ENCODE results near the gene EEF1AKMT2.
A peak's percentile ranks its signal among the peaks of the same experiment; 100 is the strongest.
"Not testable (repeated sequence)": the region's sequence is repeated elsewhere in the genome, so short reads cannot be mapped to it uniquely, and the experiment has no call there.

EEF1AKMT2 gene

GRCh38 chr10:124754227-124754626 lies 37.5 kb downstream of the EEF1AKMT2 start:
- no peak for DNase-seq

- DNase-seq: no peak
These were observed 42.6 kb downstream of the EEF1AKMT2 start for GRCh38 chr10:124748953-124749645.

DNA sequence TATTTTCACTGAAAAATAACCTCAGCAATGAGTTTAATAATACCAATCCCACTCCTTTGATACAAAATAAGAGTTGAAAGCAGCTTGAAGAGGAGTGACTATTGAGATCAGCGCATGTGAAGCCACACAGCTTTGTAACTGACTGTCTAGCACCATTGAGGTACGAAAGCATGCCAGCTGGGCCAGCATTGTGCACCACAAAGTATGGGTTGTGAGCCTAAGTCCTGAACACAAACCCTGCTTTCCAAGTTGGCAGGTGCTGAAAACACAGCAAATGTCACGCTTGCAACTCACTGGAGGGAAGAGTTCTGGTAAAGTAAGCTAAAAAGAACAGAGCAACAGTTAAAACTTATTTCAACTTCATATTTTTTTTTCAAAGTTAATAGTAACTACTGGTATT lies 43.5 kb downstream of the EEF1AKMT2 start:
- no peak for DNase-seq

DNA sequence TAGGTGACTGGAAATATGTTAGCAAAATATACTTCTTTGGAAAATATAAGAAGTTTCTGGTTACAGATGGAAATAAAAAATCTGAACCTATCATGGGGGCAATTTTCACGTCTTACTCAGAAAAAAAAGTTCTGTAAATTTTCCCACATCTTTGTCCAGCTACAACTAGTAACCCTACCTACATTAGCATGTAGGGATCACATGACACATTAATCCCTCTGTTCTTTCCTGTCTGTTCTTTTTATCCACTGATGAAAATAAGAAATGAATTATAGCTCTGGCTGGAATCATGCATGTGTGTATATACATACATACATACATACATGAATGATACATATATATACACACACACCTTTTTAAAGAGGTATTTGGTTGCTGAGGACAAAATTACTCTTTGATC lies 43.9 kb downstream of the EEF1AKMT2 start:
- DNase-seq: no peak

- no peak for DNase-seq
These were observed 44.7 kb downstream of the EEF1AKMT2 start for GRCh38 chr10:124746992-124747391.

DNA sequence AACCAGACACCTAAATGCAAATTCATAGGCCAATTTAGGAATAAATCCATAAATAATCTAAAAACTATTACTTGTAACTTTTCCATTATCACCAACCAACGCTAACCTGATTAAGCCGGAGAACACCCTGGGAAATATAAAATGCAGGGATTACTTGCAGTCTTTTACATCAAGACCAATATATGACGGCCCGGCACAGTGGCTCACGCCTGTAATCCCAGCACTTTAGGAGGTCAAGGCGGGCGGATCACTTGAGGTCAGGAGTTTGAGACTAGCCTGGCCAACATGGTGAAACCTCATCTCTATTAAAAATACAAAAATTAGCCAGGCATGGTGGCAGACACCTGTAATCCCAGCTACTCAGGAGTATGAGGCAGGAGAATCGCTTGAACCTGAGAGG lies 45.2 kb downstream of the EEF1AKMT2 start:
- DNase-seq: not testable (repeated sequence)

DNA sequence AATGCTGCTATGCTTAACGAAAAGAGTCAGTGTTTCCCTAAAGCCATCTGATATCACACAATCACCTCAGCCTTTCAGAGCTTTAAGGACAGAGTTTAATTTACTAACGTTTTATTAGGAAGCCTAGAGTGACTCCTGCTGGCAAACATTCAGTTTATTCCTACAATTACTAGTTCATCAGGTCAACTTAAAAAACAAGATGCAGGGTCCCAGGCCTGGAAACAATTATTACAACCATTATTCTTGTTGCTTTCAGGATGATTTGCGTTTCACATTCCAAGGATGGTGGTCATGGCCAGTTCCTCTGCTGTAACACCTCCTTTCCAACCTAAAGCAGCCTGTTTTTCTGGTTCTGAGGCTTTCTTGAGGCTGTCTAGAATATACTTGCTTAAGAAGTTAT lies 46.0 kb downstream of the EEF1AKMT2 start:
- peak; percentile 79 for DNase-seq

GRCh38 chr10:124745252-124745651 lies 46.4 kb downstream of the EEF1AKMT2 start:
- DNase-seq: no peak

- DNase-seq: peak; percentile 84
These were observed 47.3 kb downstream of the EEF1AKMT2 start, which contains the start of gene FAM53B for GRCh38 chr10:124744102-124745050. FAM53B (minus strand) TSS chr10:124744378; CDS start chr10:124706713, 37,665 bp downstream.

GRCh38 chr10:124743191-124744101 lies 48.2 kb downstream of the EEF1AKMT2 start:
- peak; percentile 28 for DNase-seq

- DNase-seq: peak; percentile 40
These were observed 49.1 kb downstream of the EEF1AKMT2 start for GRCh38 chr10:124742413-124743190.

- no peak for DNase-seq
These were observed 49.7 kb downstream of the EEF1AKMT2 start for GRCh38 chr10:124741922-124742412.

DNA sequence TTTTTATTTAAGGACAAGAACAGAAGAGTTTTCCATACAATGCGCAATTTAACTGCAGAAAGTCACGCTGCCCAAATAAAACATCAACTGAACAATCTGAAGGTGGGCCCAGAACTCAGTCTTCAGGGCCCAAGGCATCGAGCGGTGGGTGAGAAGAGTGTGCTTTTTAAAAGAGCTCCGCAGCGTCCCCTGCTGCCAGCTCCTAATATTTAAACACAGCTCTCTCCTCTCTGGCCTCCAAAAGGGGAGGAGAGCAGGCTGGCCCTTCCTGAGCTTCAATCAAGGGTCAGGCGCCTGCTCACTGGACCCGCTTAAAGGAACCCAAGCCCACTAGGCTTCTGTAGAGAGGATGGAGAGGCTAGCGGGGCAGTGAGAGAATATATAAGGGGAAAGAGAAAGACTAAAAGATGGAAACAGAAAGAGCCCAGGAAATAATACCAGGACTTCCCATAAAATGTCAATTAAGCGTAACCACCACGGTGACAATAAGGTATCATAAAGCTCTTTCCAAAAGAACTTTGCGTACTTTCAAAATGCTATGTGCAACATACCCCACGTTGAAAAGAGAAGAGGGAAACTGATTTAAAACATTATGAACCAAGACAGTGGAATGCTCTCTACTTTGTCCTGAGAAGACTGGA lies 50.3 kb downstream of the EEF1AKMT2 start:
- DNase-seq: peak; percentile 62

DNA sequence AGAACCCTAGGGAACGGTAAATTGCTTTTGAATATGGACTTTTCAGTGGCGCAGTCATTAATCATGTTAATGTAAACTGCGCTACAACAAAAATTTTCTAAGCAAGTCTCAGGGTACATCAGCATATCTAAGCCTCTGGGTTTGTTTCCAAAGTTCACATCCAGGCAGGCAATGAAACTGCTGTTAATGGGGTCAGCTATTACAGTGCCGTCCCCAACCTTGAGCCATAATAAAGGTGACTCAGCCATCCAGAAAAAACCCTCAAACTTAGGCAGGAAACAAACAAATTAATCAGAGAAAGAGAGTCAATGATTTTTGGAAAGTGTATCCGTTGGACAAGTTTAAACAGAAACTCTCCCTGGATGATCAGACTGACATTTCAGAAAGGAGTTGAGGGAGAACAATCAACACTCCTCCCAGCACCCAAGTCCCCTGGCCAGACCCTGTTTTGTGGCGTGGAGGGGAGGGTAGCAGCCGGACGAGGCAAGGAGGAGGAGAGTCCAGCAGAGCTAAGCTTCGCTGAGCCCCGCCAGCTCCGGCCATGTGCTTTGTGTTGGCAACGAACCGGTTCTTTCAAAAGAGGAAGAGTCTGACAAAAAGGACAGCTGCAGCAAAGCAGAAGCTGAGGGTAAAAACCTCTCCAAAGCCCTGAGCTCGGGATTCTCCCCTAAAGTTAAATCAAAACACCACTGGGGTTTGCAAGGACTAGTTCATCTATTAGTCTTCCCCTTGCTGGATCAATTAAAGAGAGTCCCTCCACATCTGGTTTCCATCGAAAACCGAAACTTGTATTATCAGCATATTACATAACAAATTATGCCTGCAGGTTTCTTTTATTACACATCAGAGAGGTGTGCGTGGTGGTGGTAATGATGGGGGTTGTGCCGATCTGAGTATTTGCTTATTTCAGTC lies 51.1 kb downstream of the EEF1AKMT2 start:
- no peak for DNase-seq

DNA sequence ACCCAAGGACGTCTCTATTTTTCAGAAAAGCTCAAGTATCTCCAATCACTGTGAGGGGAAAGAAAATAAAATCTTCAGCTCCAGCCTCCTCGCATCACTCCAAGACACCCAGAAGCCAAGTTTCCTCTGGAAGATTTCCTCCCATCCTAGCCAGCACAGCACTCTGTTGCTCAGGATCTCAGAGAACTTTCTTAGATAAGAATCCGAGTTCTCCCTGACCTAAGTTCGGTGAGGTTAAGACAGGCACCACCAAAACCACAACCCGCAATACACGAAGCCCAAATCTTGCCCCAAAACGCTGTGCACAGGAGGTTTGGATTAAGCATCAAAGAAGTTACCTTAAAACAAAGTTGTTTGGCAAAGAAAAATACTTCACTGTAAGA lies 51.7 kb downstream of the EEF1AKMT2 start:
- no peak for DNase-seq

DNA sequence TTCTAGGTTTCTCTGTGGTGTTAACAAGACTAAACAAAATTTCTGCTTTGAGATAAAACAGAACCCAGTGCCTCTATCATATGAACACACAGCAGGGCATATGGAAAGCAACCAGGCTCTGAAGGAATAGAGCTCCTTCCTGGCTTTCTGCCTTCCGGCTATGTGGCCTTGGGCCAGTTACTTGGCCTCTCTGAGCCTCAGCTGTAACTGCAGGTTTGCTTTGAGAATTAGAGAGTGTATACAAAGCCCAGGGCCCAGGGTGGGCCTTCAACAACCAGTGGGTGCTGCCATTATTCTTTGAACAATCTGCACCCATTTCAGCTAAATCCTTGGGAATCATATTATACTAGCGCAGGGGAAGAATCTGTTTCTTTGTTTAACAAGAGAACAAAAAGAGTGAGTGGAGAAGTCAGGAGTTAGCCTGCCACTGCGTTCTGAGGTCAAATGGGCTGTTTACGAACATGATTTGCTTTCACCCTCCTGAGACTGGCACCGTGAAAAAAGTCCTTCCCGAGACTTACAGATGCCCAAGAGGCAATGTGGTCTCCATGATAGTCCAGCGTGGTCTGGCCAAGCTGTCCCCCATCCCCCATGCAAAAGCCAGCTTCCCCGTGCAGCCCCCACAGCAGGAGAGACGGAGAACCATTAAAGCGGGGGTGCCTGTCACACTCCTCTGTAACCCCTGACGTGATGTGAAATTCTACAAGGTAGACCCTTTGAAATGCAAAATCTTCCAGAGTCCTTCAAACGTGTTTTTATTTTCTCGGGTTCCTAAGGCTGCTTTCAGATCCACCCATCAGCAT lies 52.4 kb downstream of the EEF1AKMT2 start:
- no peak for DNase-seq

GRCh38 chr10:124738441-124738840 lies 53.2 kb downstream of the EEF1AKMT2 start:
- DNase-seq: no peak

DNA sequence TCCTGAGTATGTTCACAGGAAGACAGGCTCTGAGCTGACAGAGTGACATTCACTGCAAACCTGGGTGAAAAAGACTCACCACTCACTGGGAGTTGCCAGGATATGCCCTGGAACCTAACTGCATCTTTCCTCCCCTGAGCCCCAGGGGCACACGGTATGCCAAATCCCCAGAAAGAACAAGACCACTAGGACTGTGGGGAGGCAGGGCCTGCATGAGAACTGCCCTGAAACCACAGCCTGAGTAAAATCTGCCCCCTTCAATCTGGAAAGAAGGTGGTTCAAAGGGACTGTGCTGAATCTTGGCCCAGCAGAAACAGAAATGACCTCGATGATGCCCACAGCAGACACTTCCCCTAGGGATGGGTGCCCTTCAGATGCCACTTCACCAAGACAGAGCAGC lies 54.0 kb downstream of the EEF1AKMT2 start:
- DNase-seq: no peak

GRCh38 chr10:124737221-124737620 lies 54.5 kb downstream of the EEF1AKMT2 start:
- no peak for DNase-seq

Measured in fibroblast of skin of right biceps (primary cell).